Measurements from ENCODE around the gene TBC1D3B. TPM values are rescaled to one million over a fixed set of nuclear protein-coding genes. Genes with fewer than 3 reads are reported as not detected.

TBC1D3B gene
- total and polyA plus RNA-seq, 2 donors (not counting 3 experiments of a cell fraction or from before 2014, with no cell fraction given) = 0.81 to 3.3 TPM

DNA sequence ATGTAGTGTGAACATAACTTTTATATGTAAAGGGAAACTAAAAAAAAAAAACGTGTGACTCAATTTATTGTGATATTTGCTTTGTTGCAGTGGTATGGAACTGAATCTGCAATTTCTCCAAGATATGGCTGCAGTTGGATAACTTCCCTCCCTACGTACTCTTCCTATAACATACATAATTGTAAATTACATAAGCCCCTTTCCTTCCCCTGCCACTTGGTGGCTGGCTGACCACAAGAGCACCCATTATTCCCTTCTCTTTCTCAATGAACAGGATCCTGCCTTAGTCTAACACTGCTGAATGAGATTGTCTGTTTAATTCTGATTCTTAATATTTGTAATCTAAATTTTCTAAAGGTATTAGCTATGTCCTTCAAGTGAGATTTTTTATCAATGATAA is 45.0 kb downstream of the TBC1D3B start:
- H3K9me1 ChIP-seq (replicated peaks; ENCODE audit: control insufficient read depth, extremely low read depth, insufficient read depth, low read length) = no peaks in the 10 kb centered on the region
- CTCF ChIA-PET = interaction anchor here (1.2 kb wide), 1 partner anchor 162 kb away, joined by 3 read pairs; no protein-coding TSS in a partner anchor
- dilution Hi-C loops (cut with MboI; ENCODE audit: extremely low pct_ligation_motif_present, low sequenced_read_pairs) = no loop called here
- no peak overlapping the region for H2AFZ ChIP-seq (ENCODE audit: low read depth, low read length)
- intact Hi-C loops (cut with micrococcal nuclease) = no loop called here
- no peak overlapping the region for H3K9ac ChIP-seq (replicated peaks; ENCODE audit: extremely low read depth, insufficient read depth, low read length)
- BruUV-seq (replicated peaks) = no TSS peak
- no peaks in the 10 kb centered on the region for H3K36me3 ChIP-seq (ENCODE audit: control insufficient read depth in 2 of 2, extremely low read depth in 1 of 2, insufficient read depth in 2 of 2, low read length in 2 of 2)
- no peaks in the 10 kb centered on the region for H4K20me1 ChIP-seq (replicated peaks; ENCODE audit: control insufficient read depth, extremely low read depth, insufficient read depth, low read length)
- no peaks in the 10 kb centered on the region for H3K4me1 ChIP-seq (ENCODE audit: control insufficient read depth, extremely low read depth, insufficient read depth, low read length)
- no peak overlapping the region for H3K4me3 ChIP-seq (replicated peaks in 1 of 3; ENCODE audit: insufficient read depth in 1 of 3, low read depth in 1 of 3, low read length in 3 of 3)
- H3K9me3 ChIP-seq (replicated peaks; ENCODE audit: control insufficient read depth, insufficient read depth, low read length) = no peaks in the 10 kb centered on the region
- POLR2A ChIA-PET = no interaction called here
- no peak overlapping the region for H3K27ac ChIP-seq (ENCODE audit: insufficient read depth, low read depth, low read length)
- TF ChIP-seq MYC (IDR thresholded peaks at IDR 0.05; ENCODE audit: low read depth, low read length) (no peak), POLR2A (IDR thresholded peaks at IDR 0.05; ENCODE audit: low read depth, low read length) (no peak), EZH2 (IDR thresholded peaks at IDR 0.05; ENCODE audit: borderline replicate concordance, low read depth, low read length, severe bottlenecking) (no peak), FOS (IDR thresholded peaks at IDR 0.05; ENCODE audit: borderline replicate concordance, insufficient read depth, low read length) (no peak), JUN (IDR thresholded peaks at IDR 0.05; ENCODE audit: borderline replicate concordance, insufficient read depth, insufficient read length, low read depth) (no peak), GATA2 (IDR thresholded peaks at IDR 0.05; ENCODE audit: insufficient read depth, insufficient read length, low read depth, low read length) (no peak), POLR2AphosphoS5 (IDR thresholded peaks at IDR 0.05; ENCODE audit: insufficient read depth, low read depth, low read length) (no peak)
- TF ChIP-seq, protein P1, sequence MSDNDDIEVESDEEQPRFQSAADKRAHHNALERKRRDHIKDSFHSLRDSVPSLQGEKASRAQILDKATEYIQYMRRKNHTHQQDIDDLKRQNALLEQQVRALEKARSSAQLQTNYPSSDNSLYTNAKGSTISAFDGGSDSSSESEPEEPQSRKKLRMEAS (IDR thresholded peaks at IDR 0.05; ENCODE audit: insufficient read depth, insufficient read length) = no peak
- TF ChIP-seq, protein P2, sequence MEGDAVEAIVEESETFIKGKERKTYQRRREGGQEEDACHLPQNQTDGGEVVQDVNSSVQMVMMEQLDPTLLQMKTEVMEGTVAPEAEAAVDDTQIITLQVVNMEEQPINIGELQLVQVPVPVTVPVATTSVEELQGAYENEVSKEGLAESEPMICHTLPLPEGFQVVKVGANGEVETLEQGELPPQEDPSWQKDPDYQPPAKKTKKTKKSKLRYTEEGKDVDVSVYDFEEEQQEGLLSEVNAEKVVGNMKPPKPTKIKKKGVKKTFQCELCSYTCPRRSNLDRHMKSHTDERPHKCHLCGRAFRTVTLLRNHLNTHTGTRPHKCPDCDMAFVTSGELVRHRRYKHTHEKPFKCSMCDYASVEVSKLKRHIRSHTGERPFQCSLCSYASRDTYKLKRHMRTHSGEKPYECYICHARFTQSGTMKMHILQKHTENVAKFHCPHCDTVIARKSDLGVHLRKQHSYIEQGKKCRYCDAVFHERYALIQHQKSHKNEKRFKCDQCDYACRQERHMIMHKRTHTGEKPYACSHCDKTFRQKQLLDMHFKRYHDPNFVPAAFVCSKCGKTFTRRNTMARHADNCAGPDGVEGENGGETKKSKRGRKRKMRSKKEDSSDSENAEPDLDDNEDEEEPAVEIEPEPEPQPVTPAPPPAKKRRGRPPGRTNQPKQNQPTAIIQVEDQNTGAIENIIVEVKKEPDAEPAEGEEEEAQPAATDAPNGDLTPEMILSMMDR (IDR thresholded peaks at IDR 0.05; ENCODE audit: extremely low read depth in 1 of 2, insufficient read depth in 1 of 2, low read depth in 1 of 2, low read length in 2 of 2) = no peak
- FAIRE-seq (no peak), DNase-seq (ENCODE audit: low read depth, low spot score) (no peak)
- no peak overlapping the region for H3K4me2 ChIP-seq (ENCODE audit: insufficient read depth, low read length)
- no peaks in the 10 kb centered on the region for H3K79me2 ChIP-seq (ENCODE audit: control insufficient read depth, insufficient read depth, low read length)
- H3K27me3 ChIP-seq (ENCODE audit: control insufficient read depth in 2 of 2, insufficient read depth in 2 of 2, low read length in 2 of 2) = peaks cover 0 to 5% of the 10 kb centered on the region in 2 experiments

Data from endothelial cell of umbilical vein (primary cell).